HEK293 (cell line): ENCODE measurements around the gene IDE.

ENCODE experiments used
- CTCF ChIA-PET: fragments of 350-600 bp; formaldehyde crosslinking; extraction: SDS; loops from one replicate; lab custom pipeline; 2021; ENCODE audit warnings: antibody characterized with exemption; lab: Yijun Ruan, JAX
- POLR2A ChIA-PET: fragments of 300-600 bp; formaldehyde crosslinking; extraction: SDS; loops from one replicate; lab custom pipeline; 2020; ENCODE audit warnings: antibody characterized with exemption, inconsistent platforms; lab: Yijun Ruan, JAX
- H3K27ac ChIP-seq: fragments of 200-500 bp; sonication (Bioruptor generic); 2 replicates; pipeline ENCODE4 v1.5.1; 2014; ENCODE audit warnings: low read depth, low read length, control low read depth, inconsistent platforms; ENCODE audit errors: extremely low read depth
- H3K36me3 ChIP-seq, 2 experiments: fragments of 200-500 bp in 1 of 2; sonication (Bioruptor generic) in 1 of 2; 1 replicate in 1 of 2; 2 replicates in 1 of 2; pipeline ENCODE4 v1.5.1; 2014 to 2017; ENCODE audit warnings: inconsistent platforms in 2 of 2, low read length in 2 of 2; ENCODE audit not compliant: control insufficient read depth in 2 of 2, insufficient read depth in 1 of 2
- H3K4me1 ChIP-seq: fragments of 200-500 bp; sonication (Bioruptor generic); 2 replicates; pipeline ENCODE4 v1.5.1; 2014; ENCODE audit warnings: mild to moderate bottlenecking, low read length, inconsistent platforms; ENCODE audit not compliant: control insufficient read depth, insufficient read depth
- H3K4me3 ChIP-seq: 2 replicates; pipeline ENCODE4 v1.5.1; 2011; ENCODE audit warnings: low read depth, mild to moderate bottlenecking, control low read depth, low read length, moderate library complexity
- H3K9me3 ChIP-seq: fragments of 200-500 bp; sonication (Bioruptor generic); 2 replicates; pipeline ENCODE4 v1.5.1; 2014; ENCODE audit warnings: low read depth, low read length, inconsistent platforms; ENCODE audit not compliant: control insufficient read depth, insufficient read depth
- KLF10 ChIP-seq: fragments of 450-650 bp; IDR thresholded peaks from 2 replicates; pipeline ENCODE4 v1.5.1; 2018; ENCODE audit warnings: missing biosample characterization, mild to moderate bottlenecking, missing genetic modification characterization
- RBAK ChIP-seq: fragments of 450-650 bp; formaldehyde crosslinking; IDR thresholded peaks from 2 replicates; pipeline ENCODE4 v1.5.1; 2016; ENCODE audit warnings: missing biosample characterization, missing genetic modification characterization
- SALL2 ChIP-seq: fragments of 450-650 bp; formaldehyde crosslinking; IDR thresholded peaks from 2 replicates; pipeline ENCODE4 v1.5.0; 2017; ENCODE audit warnings: missing biosample characterization, mild to moderate bottlenecking, missing genetic modification characterization, borderline replicate concordance
- ZBTB20 ChIP-seq: fragments of 450-650 bp; formaldehyde crosslinking; IDR thresholded peaks from 2 replicates; pipeline ENCODE4 v1.5.1; 2016; ENCODE audit warnings: missing biosample characterization, missing genetic modification characterization
- ZEB2 ChIP-seq: fragments of 450-650 bp; formaldehyde crosslinking; IDR thresholded peaks from 2 replicates; pipeline ENCODE4 v1.5.1; 2016; ENCODE audit warnings: missing biosample characterization, missing genetic modification characterization
- ZFP3 ChIP-seq: fragments of 450-650 bp; formaldehyde crosslinking; IDR thresholded peaks from 2 replicates; pipeline ENCODE4 v1.5.1; 2016; ENCODE audit warnings: low read depth, missing biosample characterization, missing genetic modification characterization
- ZNF112 ChIP-seq: fragments of 450-650 bp; formaldehyde crosslinking; IDR thresholded peaks from 2 replicates; pipeline ENCODE4 v1.5.0; 2017; ENCODE audit warnings: missing biosample characterization, missing genetic modification characterization
- ZNF341 ChIP-seq: fragments of 450-650 bp; formaldehyde crosslinking; IDR thresholded peaks from 2 replicates; pipeline ENCODE4; 2016; ENCODE audit warnings: low read depth, missing biosample characterization, missing genetic modification characterization
- ZNF394 ChIP-seq: fragments of 450-650 bp; formaldehyde crosslinking; IDR thresholded peaks from 2 replicates; pipeline ENCODE4 v1.5.1; 2016; ENCODE audit warnings: missing biosample characterization, missing genetic modification characterization, mild to moderate bottlenecking, moderate library complexity, borderline replicate concordance
- ZNF398 ChIP-seq: fragments of 450-650 bp; formaldehyde crosslinking; IDR thresholded peaks from 2 replicates; pipeline ENCODE4 v1.5.1; 2017; ENCODE audit warnings: missing biosample characterization, missing genetic modification characterization
- ZNF654 ChIP-seq: fragments of 450-650 bp; formaldehyde crosslinking; IDR thresholded peaks from 2 replicates; pipeline ENCODE4 v1.5.1; 2016; ENCODE audit warnings: low read depth, missing biosample characterization, missing genetic modification characterization
- ZNF670 ChIP-seq: fragments of 450-650 bp; formaldehyde crosslinking; IDR thresholded peaks from 2 replicates; pipeline ENCODE4 v1.5.1; 2016; ENCODE audit warnings: missing biosample characterization, missing genetic modification characterization, low read depth
- ZNF704 ChIP-seq: fragments of 450-650 bp; formaldehyde crosslinking; IDR thresholded peaks from 2 replicates; pipeline ENCODE4 v1.5.1; 2016; ENCODE audit warnings: missing biosample characterization, missing genetic modification characterization
- ZSCAN4 ChIP-seq: fragments of 450-650 bp; formaldehyde crosslinking; IDR thresholded peaks from 2 replicates; pipeline ENCODE4 v1.5.1; 2017; ENCODE audit warnings: missing biosample characterization, missing genetic modification characterization
- TF ChIP-seq, protein P1 (sequence below): fragments of 450-650 bp; formaldehyde crosslinking; IDR thresholded peaks from 2 replicates; pipeline ENCODE4 v1.5.1; 2016; ENCODE audit warnings: missing biosample characterization, missing genetic modification characterization
- TF ChIP-seq, protein P2 (sequence below): fragments of 450-650 bp; formaldehyde crosslinking; IDR thresholded peaks from 2 replicates; pipeline ENCODE4 v1.5.1; 2016; ENCODE audit warnings: missing biosample characterization, missing genetic modification characterization

The IDE gene

GRCh38 chr10:92538231-92538958 is 35.5 kb downstream of the IDE start:
- no peak overlapping the region for H3K27ac ChIP-seq
- H3K4me1 ChIP-seq = peaks cover 18% of the 10 kb centered on the region
- peaks cover 16 to 19% of the 10 kb centered on the region in 2 experiments for H3K36me3 ChIP-seq
- no peak overlapping the region for H3K4me3 ChIP-seq
- CTCF ChIA-PET = no interaction called here
- POLR2A ChIA-PET = no interaction called here
- TF ChIP-seq ZEB2 (tag by site-specific recombination) (no peak), ZBTB20 (tag by site-specific recombination) (no peak), ZNF704 (no peak), ZNF670 (tag by site-specific recombination) (no peak), ZNF654 (no peak), ZSCAN4 (tag by site-specific recombination) (no peak), ZFP3 (no peak), ZNF398 (tag by site-specific recombination) (no peak), ZNF112 (no peak), ZNF394 (no peak), SALL2 (tag by site-specific recombination) (no peak), KLF10 (no peak), RBAK (tag by site-specific recombination) (no peak), ZNF341 (tag by site-specific recombination) (no peak)
- TF ChIP-seq, protein P1, sequence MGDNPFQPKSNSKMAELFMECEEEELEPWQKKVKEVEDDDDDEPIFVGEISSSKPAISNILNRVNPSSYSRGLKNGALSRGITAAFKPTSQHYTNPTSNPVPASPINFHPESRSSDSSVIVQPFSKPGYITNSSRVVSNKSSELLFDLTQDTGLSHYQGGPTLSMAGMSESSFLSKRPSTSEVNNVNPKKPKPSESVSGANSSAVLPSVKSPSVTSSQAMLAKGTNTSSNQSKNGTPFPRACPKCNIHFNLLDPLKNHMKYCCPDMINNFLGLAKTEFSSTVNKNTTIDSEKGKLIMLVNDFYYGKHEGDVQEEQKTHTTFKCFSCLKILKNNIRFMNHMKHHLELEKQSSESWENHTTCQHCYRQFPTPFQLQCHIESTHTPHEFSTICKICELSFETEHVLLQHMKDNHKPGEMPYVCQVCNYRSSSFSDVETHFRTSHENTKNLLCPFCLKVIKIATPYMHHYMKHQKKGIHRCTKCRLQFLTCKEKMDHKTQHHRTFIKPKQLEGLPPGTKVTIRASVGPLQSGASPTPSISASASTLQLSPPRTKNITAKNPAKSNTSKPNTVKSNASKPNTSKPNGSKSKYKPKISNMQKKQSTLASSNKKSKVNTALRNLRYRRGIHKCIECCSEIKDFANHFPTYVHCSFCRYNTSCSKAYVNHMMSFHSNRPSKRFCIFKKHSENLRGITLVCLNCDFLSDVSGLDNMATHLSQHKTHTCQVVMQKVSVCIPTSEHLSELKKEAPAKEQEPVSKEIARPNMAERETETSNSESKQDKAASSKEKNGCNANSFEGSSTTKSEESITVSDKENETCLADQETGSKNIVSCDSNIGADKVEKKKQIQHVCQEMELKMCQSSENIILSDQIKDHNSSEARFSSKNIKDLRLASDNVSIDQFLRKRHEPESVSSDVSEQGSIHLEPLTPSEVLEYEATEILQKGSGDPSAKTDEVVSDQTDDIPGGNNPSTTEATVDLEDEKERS (tag by site-specific recombination) = no peak
- TF ChIP-seq, protein P2, sequence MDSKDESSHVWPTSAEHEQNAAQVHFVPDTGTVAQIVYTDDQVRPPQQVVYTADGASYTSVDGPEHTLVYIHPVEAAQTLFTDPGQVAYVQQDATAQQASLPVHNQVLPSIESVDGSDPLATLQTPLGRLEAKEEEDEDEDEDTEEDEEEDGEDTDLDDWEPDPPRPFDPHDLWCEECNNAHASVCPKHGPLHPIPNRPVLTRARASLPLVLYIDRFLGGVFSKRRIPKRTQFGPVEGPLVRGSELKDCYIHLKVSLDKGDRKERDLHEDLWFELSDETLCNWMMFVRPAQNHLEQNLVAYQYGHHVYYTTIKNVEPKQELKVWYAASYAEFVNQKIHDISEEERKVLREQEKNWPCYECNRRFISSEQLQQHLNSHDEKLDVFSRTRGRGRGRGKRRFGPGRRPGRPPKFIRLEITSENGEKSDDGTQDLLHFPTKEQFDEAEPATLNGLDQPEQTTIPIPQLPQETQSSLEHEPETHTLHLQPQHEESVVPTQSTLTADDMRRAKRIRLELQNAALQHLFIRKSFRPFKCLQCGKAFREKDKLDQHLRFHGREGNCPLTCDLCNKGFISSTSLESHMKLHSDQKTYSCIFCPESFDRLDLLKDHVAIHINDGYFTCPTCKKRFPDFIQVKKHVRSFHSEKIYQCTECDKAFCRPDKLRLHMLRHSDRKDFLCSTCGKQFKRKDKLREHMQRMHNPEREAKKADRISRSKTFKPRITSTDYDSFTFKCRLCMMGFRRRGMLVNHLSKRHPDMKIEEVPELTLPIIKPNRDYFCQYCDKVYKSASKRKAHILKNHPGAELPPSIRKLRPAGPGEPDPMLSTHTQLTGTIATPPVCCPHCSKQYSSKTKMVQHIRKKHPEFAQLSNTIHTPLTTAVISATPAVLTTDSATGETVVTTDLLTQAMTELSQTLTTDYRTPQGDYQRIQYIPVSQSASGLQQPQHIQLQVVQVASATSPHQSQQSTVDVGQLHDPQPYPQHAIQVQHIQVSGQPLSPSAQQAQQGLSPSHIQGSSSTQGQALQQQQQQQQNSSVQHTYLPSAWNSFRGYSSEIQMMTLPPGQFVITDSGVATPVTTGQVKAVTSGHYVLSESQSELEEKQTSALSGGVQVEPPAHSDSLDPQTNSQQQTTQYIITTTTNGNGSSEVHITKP (tag by site-specific recombination) = no peak
- no peaks in the 10 kb centered on the region for H3K9me3 ChIP-seq
